Activated CD8-positive, alpha-beta memory T cell treated with anti-CD3 and anti-CD28 coated beads for 24 hours (primary cell): ENCODE measurements around the gene CYP21A2.
A peak's percentile ranks its signal among the peaks of the same experiment; 100 is the strongest.

Source experiments
- DNase-seq: peaks from one replicate; pipeline ENCODE4 v3.0.0-alpha.2; 2020

Gene CYP21A2

DNA sequence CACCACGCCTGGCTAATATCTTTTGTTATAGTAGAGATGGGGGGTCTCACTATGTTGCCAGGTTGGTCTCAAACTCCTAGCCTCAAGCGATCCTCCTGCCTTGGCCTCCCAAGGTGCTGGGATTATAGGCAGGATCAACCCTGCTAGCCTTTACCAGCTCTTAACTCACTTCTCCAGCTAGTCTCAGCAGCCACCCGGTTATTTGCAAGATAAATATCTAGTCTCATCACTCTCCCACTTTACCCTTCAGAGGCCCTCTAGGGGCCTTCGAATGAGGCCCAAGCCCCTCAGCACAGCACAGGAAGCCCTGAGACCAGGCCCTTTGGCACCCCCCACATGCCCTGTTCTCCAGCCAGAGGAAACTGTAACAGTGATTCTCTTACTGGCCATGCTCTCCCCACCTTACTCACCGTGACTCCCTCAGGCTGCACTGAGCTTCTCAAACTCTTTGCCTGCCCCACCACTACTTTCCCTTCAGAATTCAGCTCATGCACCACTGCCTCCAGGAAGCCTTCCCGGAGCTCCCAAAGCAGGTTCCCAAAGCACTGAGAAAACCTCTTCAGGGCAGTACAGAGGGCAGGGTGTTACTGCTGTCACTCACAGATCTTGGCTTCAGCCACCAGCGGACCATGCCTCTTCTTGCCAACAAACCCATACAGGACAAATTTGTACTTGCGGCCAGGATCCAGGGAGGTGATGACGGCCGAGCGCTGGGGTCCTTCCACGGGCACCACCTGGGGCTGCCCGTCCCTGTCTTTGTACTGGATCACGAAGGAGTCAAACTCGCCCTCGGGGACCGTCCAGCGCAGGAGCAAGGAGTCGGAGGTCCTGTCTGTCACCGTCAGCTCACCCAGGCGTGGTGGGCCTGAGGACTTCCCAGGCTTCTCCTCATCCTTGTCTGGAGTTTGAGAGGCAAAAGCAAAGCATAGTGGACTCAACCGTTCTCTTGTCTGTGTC, 45.9 kb downstream of the CYP21A2 start:
- DNase-seq: no peak

DNA sequence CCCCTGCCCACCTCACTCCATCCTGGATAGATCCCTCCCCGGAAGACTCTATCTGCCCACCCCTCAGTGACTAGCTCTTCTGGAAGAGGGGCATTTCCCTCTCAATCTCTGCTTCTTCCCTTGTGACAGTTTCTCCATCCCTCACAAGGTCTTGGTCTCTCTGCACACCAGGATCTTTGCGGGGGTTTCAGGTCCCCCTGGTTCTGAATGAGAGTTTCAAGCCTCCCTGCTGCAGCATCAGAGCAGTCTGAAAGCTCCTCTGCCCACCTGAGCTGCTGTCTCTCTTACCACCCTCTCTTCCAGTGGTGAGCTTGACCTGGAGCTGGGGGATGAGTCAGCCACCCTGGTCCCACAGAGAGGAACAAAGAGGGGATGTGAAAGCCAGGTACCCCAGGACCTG, 46.6 kb downstream of the CYP21A2 start:
- DNase-seq: no peak

DNA sequence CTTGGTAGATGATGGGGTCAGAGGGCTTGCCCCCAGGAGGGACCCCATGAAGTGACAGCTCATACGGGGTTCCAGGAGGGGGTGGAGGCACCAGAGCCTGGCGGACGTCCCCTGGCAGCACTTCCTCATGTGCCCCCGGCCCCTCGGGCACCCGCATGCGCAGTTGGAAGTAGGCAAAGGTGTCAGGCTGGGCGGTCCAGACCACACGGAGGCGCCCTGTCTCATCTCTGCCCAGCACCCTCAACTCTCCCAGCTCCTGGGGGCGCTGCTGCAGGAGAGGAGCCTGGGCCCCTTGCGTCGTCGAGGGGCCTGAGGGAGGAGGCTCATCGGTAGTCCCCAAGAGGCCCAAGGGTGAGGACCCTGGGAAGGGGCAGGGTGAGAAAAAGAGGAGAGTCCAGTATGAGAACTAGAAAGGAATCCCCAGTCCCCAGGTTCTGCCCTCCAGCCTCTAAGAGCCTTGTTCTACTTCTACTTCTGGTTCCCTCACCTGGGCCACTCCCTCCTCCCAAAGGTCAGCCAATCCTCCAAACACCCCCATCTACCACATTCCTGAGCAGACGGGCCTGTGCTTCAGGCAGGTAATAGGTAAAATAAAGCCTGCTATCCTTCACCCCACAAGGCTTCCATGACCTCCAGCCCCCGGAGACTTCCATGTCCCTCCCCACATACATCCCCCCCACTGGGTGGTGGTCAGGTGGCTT, 47.7 kb downstream of the CYP21A2 start:
- DNase-seq: no peak

- no peak for DNase-seq
These were observed 48.7 kb downstream of the CYP21A2 start for GRCh38 chr6:32086661-32087573.

DNA sequence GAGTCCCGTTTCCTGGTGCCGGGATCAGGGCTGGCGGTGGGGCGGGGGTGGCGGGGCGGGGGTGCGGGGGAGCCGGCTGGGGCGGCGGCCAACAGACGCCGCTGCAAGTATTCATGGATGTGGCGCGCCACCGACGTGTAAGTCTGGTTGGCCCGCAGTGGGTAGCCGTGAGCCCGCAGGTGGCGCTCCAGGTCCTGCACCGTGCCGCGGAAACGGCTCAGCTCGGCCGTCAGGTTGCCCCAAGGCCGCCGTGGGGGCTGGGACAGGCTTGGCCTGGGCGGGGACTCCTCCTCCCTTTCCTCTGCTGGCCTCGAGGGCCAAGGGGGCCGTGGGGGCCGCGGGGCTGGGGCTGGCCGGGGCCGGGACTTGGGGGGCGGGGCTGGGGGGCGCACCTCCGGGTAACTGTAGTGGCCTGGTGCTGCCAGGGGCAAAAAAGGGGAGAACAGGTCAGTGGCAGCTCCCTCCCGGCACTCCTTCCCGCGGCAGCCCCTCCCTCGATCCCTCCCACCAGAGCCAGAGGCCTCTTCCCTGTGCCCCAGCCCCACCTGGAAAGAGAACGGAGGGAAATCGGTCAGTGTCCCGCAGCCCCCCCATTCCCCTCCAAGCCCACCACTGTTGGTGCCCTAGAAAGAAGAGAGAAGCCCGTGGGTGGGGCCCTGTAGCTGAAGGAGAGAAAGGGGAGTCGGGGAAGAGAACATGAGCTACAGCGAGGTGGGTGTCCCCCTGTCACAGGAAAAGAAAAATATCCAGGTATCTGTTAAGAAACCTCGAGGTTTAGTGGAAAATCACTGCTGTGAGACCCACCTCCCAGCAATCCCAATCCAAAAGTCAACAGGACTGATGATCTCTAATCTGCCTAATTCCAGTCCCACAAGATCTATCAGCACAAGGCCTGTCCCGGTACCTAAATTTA, 49.6 kb downstream of the CYP21A2 start:
- peak; percentile 85 for DNase-seq

DNA sequence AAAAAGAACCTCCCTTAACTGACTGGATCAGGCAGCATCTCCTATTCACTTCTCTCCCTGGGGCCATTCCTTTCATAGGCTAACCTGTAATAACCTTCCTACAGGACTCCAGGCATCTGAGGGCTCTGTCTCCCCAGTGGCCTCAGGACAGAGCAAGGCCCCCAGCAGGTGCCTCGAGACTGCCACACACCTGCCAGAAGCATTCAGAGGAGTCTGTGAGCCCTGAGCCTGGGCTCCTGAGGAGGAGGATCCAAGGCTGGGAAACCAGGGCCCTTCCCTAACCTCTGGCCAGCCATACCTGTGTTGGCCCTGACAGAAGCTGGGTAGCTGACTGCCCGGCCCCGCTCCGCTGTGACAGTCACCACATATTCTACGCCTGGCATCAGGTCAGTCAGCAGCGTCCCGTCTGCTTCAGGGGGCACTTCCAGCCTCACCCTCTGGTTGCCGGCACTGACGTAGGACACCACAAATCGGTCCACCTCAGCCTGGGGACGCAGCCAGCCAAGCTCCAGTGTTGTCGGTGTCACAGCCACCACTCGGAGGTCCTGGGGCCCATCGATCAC, 50.4 kb downstream of the CYP21A2 start:
- no peak for DNase-seq

- no peak for DNase-seq
These were observed 51.0 kb downstream of the CYP21A2 start for GRCh38 chr6:32089082-32089828.
